ENCODE results near the gene TBC1D22A.

TBC1D22A gene

GRCh38 chr22:46907241-46908215, 145.1 kb downstream of the TBC1D22A start:
- H3K9me3 ChIP-seq (replicated peaks in 1 of 11): no peaks in the 10 kb centered on the region
- H3K36me3 ChIP-seq: peaks cover 11 to 83% (median 37%) of the 10 kb centered on the region in 11 experiments; a peak in 20 of 22 replicates
- H4K20me1 ChIP-seq: peaks cover 16 to 94% (median 71%) of the 10 kb centered on the region in 11 experiments; a peak in 21 of 22 replicates
- no peak overlapping the region for H3K27ac ChIP-seq
- no peaks in the 10 kb centered on the region for H3K27me3 ChIP-seq
- H3K4me3 ChIP-seq: no peak overlapping the region
- no peak for TF ChIP-seq Cebpa-rat (IDR thresholded peaks at IDR 0.05)
- H3K9ac ChIP-seq: no peak overlapping the region
- H3K4me2 ChIP-seq: no peak overlapping the region
- peaks cover 11 to 14% (median 13%) of the 10 kb centered on the region in 10 experiments for H3K4me1 ChIP-seq

- Histone ChIP-seq H3K36me3 (peaks cover 21 to 88% (median 47%) of the 10 kb centered on the region in 11 experiments), H3K4me3 (no peak overlapping the region), H4K20me1 (peaks cover 5 to 92% (median 59%) of the 10 kb centered on the region in 11 experiments; a peak in 20 of 22 replicates), H3K27ac (no peak overlapping the region), H3K9me3 (replicated peaks in 1 of 11) (no peaks in the 10 kb centered on the region), H3K4me2 (no peak overlapping the region), H3K4me1 (peaks cover 1 to 2% (median 2%) of the 10 kb centered on the region in 10 experiments), H3K27me3 (no peaks in the 10 kb centered on the region), H3K9ac (no peak overlapping the region)
- no peak for TF ChIP-seq Cebpa-rat (IDR thresholded peaks at IDR 0.05)
Observed at GRCh38 chr22:46908641-46909107, 146.2 kb downstream of the TBC1D22A start.

- Histone ChIP-seq H3K27ac (no peak overlapping the region), H4K20me1 (peaks cover 3 to 86% (median 57%) of the 10 kb centered on the region in 11 experiments; a peak in 19 of 22 replicates), H3K36me3 (peaks cover 24 to 96% (median 54%) of the 10 kb centered on the region in 11 experiments), H3K4me2 (no peak overlapping the region), H3K9ac (no peak overlapping the region), H3K4me1 (no peaks in the 10 kb centered on the region), H3K9me3 (replicated peaks in 1 of 11) (no peaks in the 10 kb centered on the region), H3K4me3 (no peak overlapping the region), H3K27me3 (no peaks in the 10 kb centered on the region)
- TF ChIP-seq Cebpa-rat (IDR thresholded peaks at IDR 0.05): no peak
Observed at GRCh38 chr22:46909237-46910030, 147.0 kb downstream of the TBC1D22A start.

- Histone ChIP-seq H3K9ac (no peak overlapping the region), H3K27ac (no peak overlapping the region), H4K20me1 (peaks cover 3 to 84% (median 58%) of the 10 kb centered on the region in 11 experiments; a peak in 19 of 22 replicates), H3K4me1 (no peaks in the 10 kb centered on the region), H3K27me3 (no peaks in the 10 kb centered on the region), H3K9me3 (replicated peaks in 1 of 11) (no peaks in the 10 kb centered on the region), H3K4me3 (no peak overlapping the region), H3K4me2 (no peak overlapping the region), H3K36me3 (peaks cover 28 to 99% (median 66%) of the 10 kb centered on the region in 11 experiments)
- no peak for TF ChIP-seq Cebpa-rat (IDR thresholded peaks at IDR 0.05)
Observed at GRCh38 chr22:46910624-46911023, 148.2 kb downstream of the TBC1D22A start.

GRCh38 chr22:46911346-46911745, 148.9 kb downstream of the TBC1D22A start:
- Histone ChIP-seq H3K4me2 (no peak overlapping the region), H3K36me3 (peaks cover 34 to 99% (median 73%) of the 10 kb centered on the region in 11 experiments), H3K9ac (no peak overlapping the region), H3K27me3 (no peaks in the 10 kb centered on the region), H3K27ac (no peak overlapping the region), H3K4me1 (no peaks in the 10 kb centered on the region), H4K20me1 (peaks cover under 1 to 84% (median 51%) of the 10 kb centered on the region in 11 experiments; a peak in 19 of 22 replicates), H3K4me3 (no peak overlapping the region), H3K9me3 (replicated peaks in 1 of 11) (no peaks in the 10 kb centered on the region)
- no peak for TF ChIP-seq Cebpa-rat (IDR thresholded peaks at IDR 0.05)

- Histone ChIP-seq H3K9me3 (replicated peaks in 1 of 11) (no peaks in the 10 kb centered on the region), H3K4me2 (no peak overlapping the region), H3K27ac (no peak overlapping the region), H3K4me3 (no peak overlapping the region), H3K36me3 (peaks cover 42 to 99% (median 80%) of the 10 kb centered on the region in 11 experiments), H3K9ac (no peak overlapping the region), H4K20me1 (peaks cover 0 to 80% (median 38%) of the 10 kb centered on the region in 11 experiments; a peak in 19 of 22 replicates), H3K27me3 (no peaks in the 10 kb centered on the region), H3K4me1 (no peaks in the 10 kb centered on the region)
- TF ChIP-seq Cebpa-rat (IDR thresholded peaks at IDR 0.05): no peak
Observed at GRCh38 chr22:46913351-46913750, 150.9 kb downstream of the TBC1D22A start.

- no peaks in the 10 kb centered on the region for H3K9me3 ChIP-seq (replicated peaks in 1 of 11)
- H3K36me3 ChIP-seq: peaks cover 44 to 99% (median 82%) of the 10 kb centered on the region in 11 experiments
- TF ChIP-seq Cebpa-rat (IDR thresholded peaks at IDR 0.05): no peak
- H3K4me2 ChIP-seq: no peak overlapping the region
- H3K4me1 ChIP-seq: no peaks in the 10 kb centered on the region
- H4K20me1 ChIP-seq: peaks cover 0 to 68% (median 29%) of the 10 kb centered on the region in 11 experiments; a peak in 18 of 22 replicates
- H3K27ac ChIP-seq: no peak overlapping the region
- no peaks in the 10 kb centered on the region for H3K27me3 ChIP-seq
- no peak overlapping the region for H3K9ac ChIP-seq
- H3K4me3 ChIP-seq: no peak overlapping the region
Observed at GRCh38 chr22:46914481-46914880, 152.0 kb downstream of the TBC1D22A start.

- H3K36me3 ChIP-seq: peaks cover 50 to 99% (median 88%) of the 10 kb centered on the region in 11 experiments
- no peaks in the 10 kb centered on the region for H3K4me1 ChIP-seq
- TF ChIP-seq Cebpa-rat (IDR thresholded peaks at IDR 0.05): no peak
- H3K9me3 ChIP-seq (replicated peaks in 1 of 11): peaks cover 0 to 5% (median under 1%) of the 10 kb centered on the region in 11 experiments; a peak in 4 of 22 replicates
- peaks cover 0 to 61% (median 23%) of the 10 kb centered on the region in 11 experiments; a peak in 17 of 22 replicates for H4K20me1 ChIP-seq
- no peak overlapping the region for H3K27ac ChIP-seq
- no peak overlapping the region for H3K4me2 ChIP-seq
- no peak overlapping the region for H3K4me3 ChIP-seq
- H3K9ac ChIP-seq: no peak overlapping the region
- H3K27me3 ChIP-seq: no peaks in the 10 kb centered on the region
Observed at GRCh38 chr22:46914916-46915894, 152.8 kb downstream of the TBC1D22A start.
